OCI-LY1 (cell line): Measurements from ENCODE around the gene PTGFRN.

Source experiments
- H2AFZ ChIP-seq: fragments of 200-600 bp; sonication (generic), shearing (Covaris generic); 2 replicates; pipeline ENCODE4 v1.6.0; 2014; ENCODE audit warnings: antibody characterized with exemption, mild to moderate bottlenecking, low read length
- H3F3A ChIP-seq: fragments of 200-600 bp; sonication (generic), shearing (Covaris generic); 2 replicates; pipeline ENCODE4 v1.6.0; 2014; ENCODE audit warnings: mild to moderate bottlenecking, antibody characterized with exemption, low read length, moderate library complexity; ENCODE audit not compliant: insufficient read depth
- H3K27ac ChIP-seq: fragments of 200-600 bp; sonication (generic); 2 replicates; pipeline ENCODE4 v1.5.1; 2014; ENCODE audit warnings: low read length, mixed run types, mild to moderate bottlenecking, low read depth; ENCODE audit not compliant: poor library complexity, severe bottlenecking
- H3K27me3 ChIP-seq: fragments of 200-600 bp; sonication (generic); 2 replicates; pipeline ENCODE4 v1.6.0; 2014; ENCODE audit warnings: antibody characterized with exemption, mild to moderate bottlenecking, low read length, moderate library complexity; ENCODE audit not compliant: insufficient read depth
- H3K36me3 ChIP-seq: fragments of 200-600 bp; sonication (generic); 2 replicates; pipeline ENCODE4 v1.6.1; 2014; ENCODE audit warnings: mild to moderate bottlenecking, antibody characterized with exemption, low read length, moderate library complexity, mixed read lengths; ENCODE audit not compliant: insufficient read depth
- H3K4me1 ChIP-seq: fragments of 200-600 bp; sonication (generic); 2 replicates; pipeline ENCODE4 v1.5.1; 2014; ENCODE audit warnings: mild to moderate bottlenecking, low read length, moderate library complexity; ENCODE audit not compliant: insufficient read depth, severe bottlenecking
- H3K4me2 ChIP-seq: fragments of 200-600 bp; sonication (generic), shearing (Covaris generic); 2 replicates; pipeline ENCODE4 v1.6.1; 2014; ENCODE audit warnings: low read length
- H3K4me3 ChIP-seq: fragments of 200-600 bp; sonication (generic); 2 replicates; pipeline ENCODE4 v1.5.1; 2014; ENCODE audit warnings: low read length, low read depth, mild to moderate bottlenecking, mixed read lengths; ENCODE audit not compliant: poor library complexity, severe bottlenecking
- H3K79me2 ChIP-seq: fragments of 200-600 bp; shearing (Covaris generic); 2 replicates; pipeline ENCODE4 v1.6.1; 2016; ENCODE audit warnings: mixed run types, low read length, mixed read lengths; ENCODE audit not compliant: insufficient read depth
- H3K9ac ChIP-seq: fragments of 200-600 bp; sonication (generic), shearing (Covaris generic); 2 replicates; pipeline ENCODE4 v1.6.1; 2014; ENCODE audit warnings: mild to moderate bottlenecking, low read length, mixed read lengths
- H3K9me2 ChIP-seq: fragments of 200-600 bp; sonication (generic), shearing (Covaris generic); 2 replicates; pipeline ENCODE4 v1.6.1; 2014; ENCODE audit warnings: low read depth, mild to moderate bottlenecking, low read length, mixed read lengths
- H3K9me3 ChIP-seq: fragments of 200-600 bp; shearing (Covaris generic); 2 replicates; pipeline ENCODE4 v1.6.1; 2014; ENCODE audit warnings: low read length, mixed read lengths
- H4K20me1 ChIP-seq: fragments of 200-600 bp; sonication (generic), shearing (Covaris generic); 2 replicates; pipeline ENCODE4 v1.6.0; 2016; ENCODE audit warnings: mild to moderate bottlenecking, low read length; ENCODE audit not compliant: insufficient read depth
- CTCF ChIP-seq: fragments of 200-600 bp; sonication (generic), shearing (Covaris generic); IDR thresholded peaks from 2 replicates; pipeline ENCODE4 v1.5.1; 2017; ENCODE audit warnings: mild to moderate bottlenecking, antibody characterized with exemption, low read length, moderate library complexity, mixed read lengths
- EZH2 ChIP-seq: fragments of 200-600 bp; sonication (generic), shearing (Covaris generic); IDR thresholded peaks from 2 replicates; pipeline ENCODE4 v1.8.0; 2017; ENCODE audit warnings: borderline replicate concordance, mixed run types, mild to moderate bottlenecking, antibody characterized with exemption, low read length, moderate library complexity, mixed read lengths

The PTGFRN gene

GRCh38 chr1:117022114-117022513, 112.4 kb downstream of the PTGFRN start:
- no peak overlapping the region for H3K4me3 ChIP-seq

GRCh38 chr1:117025568-117025967, 115.9 kb downstream of the PTGFRN start:
- H3K9ac ChIP-seq, result no peak overlapping the region
- no peak overlapping the region for H3K4me2 ChIP-seq
- TF ChIP-seq CTCF, result no peak
- TF ChIP-seq EZH2, result no peak
- no peak overlapping the region for H3K4me3 ChIP-seq
- H3K79me2 ChIP-seq, result no peaks in the 10 kb centered on the region
- H3K4me1 ChIP-seq, result no peaks in the 10 kb centered on the region
- H3K9me2 ChIP-seq, result no peaks in the 10 kb centered on the region
- no peak overlapping the region for H2AFZ ChIP-seq
- no peaks in the 10 kb centered on the region for H3F3A ChIP-seq
- no peaks in the 10 kb centered on the region for H3K36me3 ChIP-seq
- H3K27me3 ChIP-seq, result no peaks in the 10 kb centered on the region
- no peak overlapping the region for H3K27ac ChIP-seq
- H4K20me1 ChIP-seq, result no peaks in the 10 kb centered on the region
- no peaks in the 10 kb centered on the region for H3K9me3 ChIP-seq

More at GRCh38 chr1:117022114-117022513, 112.4 kb downstream of the PTGFRN start:
- H3K4me1 ChIP-seq, result no peaks in the 10 kb centered on the region
- no peak overlapping the region for H3K4me2 ChIP-seq
- no peaks in the 10 kb centered on the region for H3K36me3 ChIP-seq
- H3K27me3 ChIP-seq, result no peaks in the 10 kb centered on the region
- no peak for TF ChIP-seq EZH2
- no peaks in the 10 kb centered on the region for H3K9me2 ChIP-seq
- H3F3A ChIP-seq, result no peaks in the 10 kb centered on the region
- no peak overlapping the region for H2AFZ ChIP-seq
- H3K27ac ChIP-seq, result no peak overlapping the region
- no peaks in the 10 kb centered on the region for H4K20me1 ChIP-seq
- no peaks in the 10 kb centered on the region for H3K9me3 ChIP-seq
- H3K9ac ChIP-seq, result no peak overlapping the region
- H3K79me2 ChIP-seq, result no peaks in the 10 kb centered on the region

GRCh38 chr1:117026361-117026760, 116.6 kb downstream of the PTGFRN start:
- Histone ChIP-seq H3K4me3 (no peak overlapping the region), H3K27me3 (no peaks in the 10 kb centered on the region), H3K9ac (no peak overlapping the region), H2AFZ (no peak overlapping the region), H3K79me2 (no peaks in the 10 kb centered on the region), H4K20me1 (no peaks in the 10 kb centered on the region), H3K4me1 (no peaks in the 10 kb centered on the region), H3K9me3 (no peaks in the 10 kb centered on the region), H3K27ac (no peak overlapping the region), H3K9me2 (no peaks in the 10 kb centered on the region), H3K4me2 (no peak overlapping the region), H3K36me3 (no peaks in the 10 kb centered on the region), H3F3A (no peaks in the 10 kb centered on the region)
- TF ChIP-seq CTCF, result no peak
- no peak for TF ChIP-seq EZH2

GRCh38 chr1:117029685-117030084, 120.0 kb downstream of the PTGFRN start:
- no peak overlapping the region for H3K27ac ChIP-seq
- TF ChIP-seq EZH2 (no peak), CTCF (no peak)
- no peaks in the 10 kb centered on the region for H3K9me2 ChIP-seq
- H3K79me2 ChIP-seq, result no peaks in the 10 kb centered on the region
- H3K4me2 ChIP-seq, result no peak overlapping the region
- no peaks in the 10 kb centered on the region for H3K4me1 ChIP-seq
- H4K20me1 ChIP-seq, result no peaks in the 10 kb centered on the region
- H3F3A ChIP-seq, result no peaks in the 10 kb centered on the region
- H3K9me3 ChIP-seq, result no peaks in the 10 kb centered on the region
- H3K9ac ChIP-seq, result no peak overlapping the region
- H3K36me3 ChIP-seq, result no peaks in the 10 kb centered on the region
- H3K27me3 ChIP-seq, result no peaks in the 10 kb centered on the region
- no peak overlapping the region for H3K4me3 ChIP-seq
- H2AFZ ChIP-seq, result no peak overlapping the region
